NCI-H510A (cell line): ENCODE results near the gene ALKBH8.
"Not testable (repeated sequence)": the region's sequence is repeated elsewhere in the genome, so short reads cannot be mapped to it uniquely, and the experiment has no call there.

Experiments
- DNase-seq: peaks from one replicate; lab custom pipeline; 2025; lab: John Stamatoyannopoulos, UW

The ALKBH8 gene, protein sequence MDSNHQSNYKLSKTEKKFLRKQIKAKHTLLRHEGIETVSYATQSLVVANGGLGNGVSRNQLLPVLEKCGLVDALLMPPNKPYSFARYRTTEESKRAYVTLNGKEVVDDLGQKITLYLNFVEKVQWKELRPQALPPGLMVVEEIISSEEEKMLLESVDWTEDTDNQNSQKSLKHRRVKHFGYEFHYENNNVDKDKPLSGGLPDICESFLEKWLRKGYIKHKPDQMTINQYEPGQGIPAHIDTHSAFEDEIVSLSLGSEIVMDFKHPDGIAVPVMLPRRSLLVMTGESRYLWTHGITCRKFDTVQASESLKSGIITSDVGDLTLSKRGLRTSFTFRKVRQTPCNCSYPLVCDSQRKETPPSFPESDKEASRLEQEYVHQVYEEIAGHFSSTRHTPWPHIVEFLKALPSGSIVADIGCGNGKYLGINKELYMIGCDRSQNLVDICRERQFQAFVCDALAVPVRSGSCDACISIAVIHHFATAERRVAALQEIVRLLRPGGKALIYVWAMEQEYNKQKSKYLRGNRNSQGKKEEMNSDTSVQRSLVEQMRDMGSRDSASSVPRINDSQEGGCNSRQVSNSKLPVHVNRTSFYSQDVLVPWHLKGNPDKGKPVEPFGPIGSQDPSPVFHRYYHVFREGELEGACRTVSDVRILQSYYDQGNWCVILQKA

DNA sequence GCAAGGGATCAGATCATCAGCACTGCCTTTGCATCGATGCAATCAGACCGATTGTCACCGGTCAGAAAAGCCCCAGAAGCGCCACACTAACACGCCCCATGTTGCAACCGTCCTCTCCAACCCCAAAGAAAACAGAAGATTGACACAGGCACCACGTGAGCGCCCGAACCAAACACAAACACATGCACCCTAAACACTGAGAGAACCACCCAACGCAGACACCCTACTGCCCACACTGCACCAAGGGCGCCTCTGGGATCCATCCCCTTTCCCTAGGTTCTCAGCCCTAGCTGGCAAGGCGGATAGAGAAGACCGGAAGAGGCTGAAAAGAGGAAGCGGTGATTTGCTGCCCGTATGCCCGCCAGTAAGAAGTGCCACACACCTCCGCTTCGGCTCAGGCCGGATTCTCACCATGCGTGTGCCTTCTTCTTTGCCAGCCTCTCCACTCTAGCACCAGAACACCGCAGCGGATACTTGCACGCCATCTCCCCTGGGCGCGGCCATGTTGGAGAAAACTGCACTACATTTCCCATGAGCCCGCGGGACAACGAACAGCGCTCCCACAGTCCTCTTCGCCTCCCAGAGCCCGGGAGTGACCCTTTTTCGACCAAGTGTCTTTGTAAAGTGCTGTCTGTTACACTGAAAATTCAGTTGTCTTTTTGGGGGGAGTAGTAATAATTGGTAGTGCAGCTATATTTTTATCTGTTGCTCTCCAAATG, at the start of gene ALKBH8:
ALKBH8 (minus strand) TSS at position 517 of the 719 bp plus-strand sequence. CDS start 4,842 bp downstream, outside the sequence.
- DNase-seq, result peak; percentile 49

- DNase-seq, result no peak
Observed at GRCh38 chr11:107612445-107612844, 46.9 kb upstream of the ALKBH8 start.

DNA sequence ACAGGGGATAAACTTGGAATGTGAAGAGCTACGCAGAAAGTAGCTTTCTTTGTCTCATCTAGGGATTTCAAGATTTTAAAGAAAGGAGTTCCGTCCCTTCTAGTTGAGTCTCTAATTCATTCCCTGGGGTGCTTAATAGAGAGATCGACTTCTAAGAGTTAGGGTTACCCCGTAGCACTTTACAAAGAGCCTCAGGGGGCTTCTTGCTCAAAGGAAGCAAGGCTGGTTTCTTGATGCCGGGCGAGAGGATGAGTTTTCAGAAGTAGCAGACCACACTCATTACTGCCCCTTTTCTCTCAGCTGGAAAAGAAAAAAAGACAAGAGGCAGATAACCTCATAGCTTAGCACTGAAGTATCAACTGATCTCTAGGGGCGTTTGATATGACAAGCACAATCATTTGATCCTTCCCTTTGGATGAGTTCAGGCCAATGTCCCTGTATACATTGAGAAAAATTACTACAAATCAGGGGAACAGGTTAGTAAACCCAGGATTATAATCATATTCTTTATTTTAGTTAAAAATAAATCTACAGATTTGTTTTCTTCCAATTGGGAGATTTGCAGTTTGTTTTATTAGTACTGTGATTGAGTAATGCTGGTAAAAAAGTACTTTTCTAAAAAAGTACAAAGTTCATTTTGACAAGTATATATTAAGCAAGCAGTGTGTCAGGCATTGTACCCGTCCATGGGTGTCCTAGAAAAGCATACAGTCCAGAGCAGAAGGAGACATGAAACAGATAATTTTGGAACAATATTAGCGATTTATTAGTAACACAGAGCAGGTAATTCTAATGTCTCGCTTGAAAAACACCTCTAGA, 44.1 kb upstream of the ALKBH8 start:
- no peak for DNase-seq

- no peak for DNase-seq
Observed at GRCh38 chr11:107608809-107609208, 43.3 kb upstream of the ALKBH8 start.

- DNase-seq, result no peak
Observed at GRCh38 chr11:107606141-107606540, 40.6 kb upstream of the ALKBH8 start.

- no peak for DNase-seq
Observed at GRCh38 chr11:107605061-107606006, 39.8 kb upstream of the ALKBH8 start.

DNA sequence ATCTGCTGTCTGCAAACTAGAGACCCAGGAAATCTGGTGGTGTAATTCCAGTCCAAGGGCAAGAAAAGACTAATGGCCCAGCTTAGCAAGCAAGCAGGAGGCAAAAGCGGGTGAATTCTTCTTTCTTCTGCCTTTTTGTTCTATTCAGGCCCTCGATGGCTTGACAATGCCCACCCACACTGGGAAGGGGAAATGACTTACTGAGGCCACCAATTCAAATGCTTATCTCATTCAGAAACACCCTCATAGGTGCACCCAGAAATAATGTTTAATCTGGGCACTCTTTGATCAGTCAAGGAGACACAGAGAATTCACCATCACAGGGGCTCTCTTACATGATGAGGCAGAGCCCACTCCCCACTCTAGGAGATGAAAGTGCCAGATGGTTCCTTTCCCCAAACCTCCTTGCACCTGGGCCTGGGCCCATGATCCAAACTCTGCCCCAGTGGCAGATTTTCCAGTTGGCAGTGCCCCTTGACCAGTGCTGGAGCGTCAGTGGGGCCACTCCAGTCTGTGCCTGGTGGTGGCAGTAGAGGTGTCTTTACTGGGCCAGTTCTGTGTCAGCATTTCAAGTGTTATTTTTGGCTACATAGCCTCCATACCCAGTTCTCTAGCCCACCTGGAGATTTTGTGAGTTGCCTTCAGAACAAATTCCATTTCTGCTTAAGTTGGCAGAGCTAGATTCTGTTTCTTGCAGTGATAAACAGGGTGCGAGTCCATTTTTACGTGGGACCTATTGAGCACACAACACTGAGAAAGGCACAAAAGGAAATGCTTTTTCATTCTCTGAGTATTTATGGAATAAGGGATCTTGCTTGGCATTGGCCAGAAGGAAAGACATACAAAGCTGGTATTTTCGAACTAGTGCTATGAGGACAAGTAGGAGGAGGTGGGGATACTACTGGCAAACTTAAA, 32.9 kb upstream of the ALKBH8 start:
- DNase-seq, result no peak

- no peak for DNase-seq
Observed at GRCh38 chr11:107594736-107595135, 29.2 kb upstream of the ALKBH8 start.

- DNase-seq, result no peak
Observed at GRCh38 chr11:107593951-107594350, 28.4 kb upstream of the ALKBH8 start.

- no peak for DNase-seq
Observed at GRCh38 chr11:107592813-107593212, 27.3 kb upstream of the ALKBH8 start.

- DNase-seq, result no peak
Observed at GRCh38 chr11:107592231-107592590, 26.7 kb upstream of the ALKBH8 start.

DNA sequence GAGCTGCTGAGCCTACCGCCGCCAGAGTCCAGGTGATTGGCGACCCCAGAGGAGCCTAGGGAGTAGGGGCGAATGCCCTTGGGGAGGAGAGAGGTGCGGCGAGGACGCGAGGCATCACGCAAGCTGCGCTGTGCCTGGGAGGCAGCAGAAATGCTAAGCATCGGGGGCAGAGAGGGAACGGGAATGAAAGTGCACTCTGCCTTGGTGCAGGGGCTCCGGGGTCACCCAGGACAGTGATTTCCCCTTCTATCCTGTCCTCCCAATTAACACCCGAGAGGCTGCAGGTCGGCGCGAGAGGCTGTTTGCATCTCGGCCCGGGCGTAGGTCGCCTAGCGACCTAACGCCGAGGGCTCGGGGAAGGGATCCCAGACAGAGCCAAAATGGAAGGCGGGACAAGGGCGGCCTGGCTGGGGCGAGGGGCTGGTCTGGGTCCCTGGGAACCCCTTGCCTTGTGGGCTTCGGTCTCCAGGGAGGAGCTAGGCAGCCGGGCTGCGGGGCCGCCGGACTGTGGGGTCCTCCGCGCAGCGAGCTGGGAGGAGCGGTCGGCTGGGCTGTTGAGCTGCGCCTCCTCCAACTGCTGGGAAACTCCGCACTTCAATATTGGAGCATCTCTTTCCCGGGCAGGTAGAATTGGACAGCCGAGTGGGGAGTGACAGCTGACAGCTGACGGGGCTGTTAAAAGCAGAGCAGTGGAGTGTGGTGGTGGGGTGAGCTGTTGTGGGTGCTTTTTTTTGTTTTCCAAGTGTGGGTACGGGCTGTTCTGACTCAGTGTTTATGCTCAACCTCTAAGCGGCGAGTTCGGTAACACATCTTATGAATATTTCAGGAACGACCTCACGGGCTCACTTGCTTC, 26.1 kb upstream of the ALKBH8 start:
- DNase-seq, result no peak

DNA sequence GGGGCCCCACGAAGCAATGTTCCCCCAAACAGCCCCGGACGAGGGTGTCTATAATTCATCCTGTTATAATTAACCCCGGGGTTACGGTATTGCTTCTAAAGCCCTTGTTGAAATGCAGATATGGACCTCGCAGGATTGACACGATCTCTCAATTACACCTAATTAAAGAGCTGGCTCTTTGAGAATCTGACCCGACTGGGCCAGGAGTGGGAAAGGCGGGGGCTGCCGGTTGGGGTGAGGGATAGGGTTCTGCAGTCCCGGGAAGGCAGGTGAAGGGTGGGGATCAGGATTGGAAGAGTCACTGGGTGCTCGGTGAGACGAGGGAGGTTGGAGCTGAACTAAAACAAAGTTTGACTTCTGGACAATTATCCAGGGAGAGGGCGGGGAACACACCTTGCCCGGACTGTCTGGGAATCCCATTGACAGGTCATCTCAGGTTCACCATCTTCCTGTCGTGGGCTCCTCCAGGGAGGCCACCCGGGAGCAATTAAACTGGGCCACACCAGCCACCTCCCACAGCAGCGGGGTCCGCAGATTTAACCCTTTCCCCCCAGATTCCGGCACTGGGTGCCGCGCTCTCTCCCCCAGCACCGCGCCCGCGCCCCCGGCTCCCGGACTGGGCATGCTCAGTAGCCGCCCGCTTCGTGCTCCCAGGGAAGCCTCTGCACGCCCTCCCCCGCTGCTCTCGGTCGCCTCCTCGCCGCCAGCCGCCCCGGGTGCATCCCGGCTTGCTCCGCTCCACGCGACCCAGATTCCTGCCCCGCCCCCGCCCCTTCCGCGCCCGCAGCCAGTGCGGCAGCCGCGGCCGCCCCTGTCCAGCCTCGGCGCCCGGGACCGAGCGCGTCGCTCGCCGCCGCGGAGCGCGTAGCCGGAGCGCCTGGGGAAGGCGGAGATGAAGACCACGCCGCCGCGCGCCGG, 25.2 kb upstream of the ALKBH8 start, which contains the start of gene ELMOD1:
ELMOD1 (plus strand) TSS at position 688 of the 918 bp plus-strand sequence. CDS start 27,043 bp downstream, outside the sequence.
- DNase-seq, result no peak

DNA sequence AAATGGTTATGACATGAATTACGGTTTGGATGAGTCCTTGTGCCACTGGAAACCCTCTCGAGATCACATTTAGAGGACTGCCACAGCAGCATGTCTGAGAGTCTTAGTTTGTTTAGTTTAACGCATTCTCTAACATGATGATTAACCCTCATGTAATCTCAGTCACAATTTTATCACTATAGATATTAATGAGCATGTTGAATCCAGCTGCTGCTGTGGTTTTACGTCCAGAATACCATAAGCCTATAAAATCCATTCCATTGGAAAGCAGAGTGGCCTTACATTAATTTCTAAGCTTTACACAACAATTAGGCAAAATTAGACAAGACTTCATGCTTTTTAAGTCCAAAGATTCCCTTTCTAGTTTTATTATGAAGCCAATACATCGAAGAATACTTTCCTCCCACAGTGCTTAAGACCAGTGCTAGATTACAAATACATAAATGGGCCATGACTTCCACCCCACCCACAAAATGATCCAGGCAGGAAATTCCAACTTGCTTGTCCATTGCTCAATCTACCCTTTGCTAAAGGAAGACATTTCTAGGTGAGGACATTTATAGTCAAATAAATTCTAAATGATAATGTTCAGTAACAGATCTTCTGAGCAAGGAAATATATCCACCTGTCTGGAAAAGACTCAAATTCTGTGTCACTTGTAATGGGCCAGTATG, 21.9 kb upstream of the ALKBH8 start:
- DNase-seq, result no peak

- no peak for DNase-seq
Observed at GRCh38 chr11:107583629-107584195, 18.2 kb upstream of the ALKBH8 start.

GRCh38 chr11:107581147-107581546, 15.6 kb upstream of the ALKBH8 start:
- DNase-seq, result no peak

GRCh38 chr11:107579169-107579568, 13.6 kb upstream of the ALKBH8 start:
- not testable (repeated sequence) for DNase-seq
